ENCODE results near the gene NMRK1.

GRCh38 chr9:75085640-75086039, 2.3 kb downstream of the NMRK1 start:
- TF ChIP-seq POLR2A (IDR thresholded peaks at IDR 0.05; ENCODE audit: low read length) (no peak), GATA1 (IDR thresholded peaks at IDR 0.05; ENCODE audit: low read depth, low read length) (no peak)

All from erythroblast (primary cell).